ENCODE results near the gene CD163L1.

CD163L1 gene

GRCh38 chr12:7439579-7440505 is 4.1 kb downstream of the CD163L1 start:
- TF ChIP-seq EGR1 (IDR thresholded peaks at IDR 0.05): no peak
- TF ChIP-seq REST (IDR thresholded peaks at IDR 0.05; ENCODE audit: low read depth): no peak
- TF ChIP-seq YY1 (IDR thresholded peaks at IDR 0.05; ENCODE audit: low read depth): no peak
- no peak for TF ChIP-seq USF1 (IDR thresholded peaks at IDR 0.05)
- TF ChIP-seq FOXM1 (IDR thresholded peaks at IDR 0.05; ENCODE audit: borderline replicate concordance, low read depth): no peak
- TF ChIP-seq ZBTB7A (IDR thresholded peaks at IDR 0.05; ENCODE audit: low read depth): no peak

- TF ChIP-seq NFIC (IDR thresholded peaks at IDR 0.05): no peak
- no peak for TF ChIP-seq MAX (IDR thresholded peaks at IDR 0.05)
- TF ChIP-seq CEBPB (IDR thresholded peaks at IDR 0.05): no peak
- no peak for TF ChIP-seq USF1 (IDR thresholded peaks at IDR 0.05)
- TF ChIP-seq TAF1 (IDR thresholded peaks at IDR 0.05; ENCODE audit: low read depth): no peak
- TF ChIP-seq EGR1 (IDR thresholded peaks at IDR 0.05): no peak
- TF ChIP-seq YY1 (IDR thresholded peaks at IDR 0.05; ENCODE audit: low read depth): no peak
- no peak for TF ChIP-seq EP300 (IDR thresholded peaks at IDR 0.05; ENCODE audit: borderline replicate concordance)
- no peak for TF ChIP-seq FOXM1 (IDR thresholded peaks at IDR 0.05; ENCODE audit: borderline replicate concordance, low read depth)
- no peak for TF ChIP-seq CREB1 (IDR thresholded peaks at IDR 0.05; ENCODE audit: low read depth)
- no peak for TF ChIP-seq ZBTB7A (IDR thresholded peaks at IDR 0.05; ENCODE audit: low read depth)
- no peak for TF ChIP-seq RAD21 (IDR thresholded peaks at IDR 0.05; ENCODE audit: low read depth)
- no peak for TF ChIP-seq TCF12 (IDR thresholded peaks at IDR 0.05; ENCODE audit: low read depth)
- no peak for TF ChIP-seq REST (IDR thresholded peaks at IDR 0.05; ENCODE audit: low read depth)
- no peak for TF ChIP-seq TEAD4 (IDR thresholded peaks at IDR 0.05)
Observed at GRCh38 chr12:7434670-7435069, 9.3 kb downstream of the CD163L1 start.

GRCh38 chr12:7433276-7433822 is 10.6 kb downstream of the CD163L1 start:
- no peak for TF ChIP-seq EP300 (IDR thresholded peaks at IDR 0.05; ENCODE audit: borderline replicate concordance)
- TF ChIP-seq TEAD4 (IDR thresholded peaks at IDR 0.05): no peak
- no peak for TF ChIP-seq TCF12 (IDR thresholded peaks at IDR 0.05; ENCODE audit: low read depth)
- no peak for TF ChIP-seq FOXM1 (IDR thresholded peaks at IDR 0.05; ENCODE audit: borderline replicate concordance, low read depth)
- no peak for TF ChIP-seq CEBPB (IDR thresholded peaks at IDR 0.05)
- TF ChIP-seq NFIC (IDR thresholded peaks at IDR 0.05): no peak
- TF ChIP-seq RAD21 (IDR thresholded peaks at IDR 0.05; ENCODE audit: low read depth): no peak
- TF ChIP-seq CREB1 (IDR thresholded peaks at IDR 0.05; ENCODE audit: low read depth): no peak
- no peak for TF ChIP-seq TAF1 (IDR thresholded peaks at IDR 0.05; ENCODE audit: low read depth)
- no peak for TF ChIP-seq YY1 (IDR thresholded peaks at IDR 0.05; ENCODE audit: low read depth)
- no peak for TF ChIP-seq USF1 (IDR thresholded peaks at IDR 0.05)
- TF ChIP-seq ZBTB7A (IDR thresholded peaks at IDR 0.05; ENCODE audit: low read depth): no peak
- no peak for TF ChIP-seq REST (IDR thresholded peaks at IDR 0.05; ENCODE audit: low read depth)
